ENCODE measurements around the gene VASH1. TPM values are rescaled to one million over a fixed set of nuclear protein-coding genes. Genes with fewer than 3 reads are reported as not detected.

The VASH1 gene
- total and polyA plus RNA-seq, 2 donors (not counting 1 experiment from before 2014, with no cell fraction given): 2.5 to 4.5 TPM

GRCh38 chr14:76717508-76718290 is 43.6 kb upstream of the VASH1 start:
- H3K4me3 ChIP-seq (replicated peaks in 1 of 4; ENCODE audit: control extremely low read depth in 1 of 4, insufficient read depth in 1 of 4, low read depth in 3 of 4, low read length in 4 of 4): no peak overlapping the region

GRCh38 chr14:76718306-76719040 is 42.8 kb upstream of the VASH1 start:
- Histone ChIP-seq H3K9me3 (ENCODE audit: control insufficient read depth, insufficient read depth, low read depth, low read length) (no peaks in the 10 kb centered on the region), H3K27me3 (ENCODE audit: control insufficient read depth, insufficient read depth, low read length) (no peaks in the 10 kb centered on the region), H3K36me3 (ENCODE audit: control insufficient read depth, insufficient read depth, low read length) (no peaks in the 10 kb centered on the region), H3K27ac (ENCODE audit: insufficient read depth, low read length) (no peak overlapping the region), H2AFZ (ENCODE audit: low read length) (no peak overlapping the region), H3K9ac (ENCODE audit: insufficient read depth, low read length) (no peak overlapping the region), H3K4me3 (replicated peaks in 1 of 4; ENCODE audit: control extremely low read depth in 1 of 4, insufficient read depth in 1 of 4, low read depth in 3 of 4, low read length in 4 of 4) (no peak overlapping the region), H4K20me1 (ENCODE audit: control insufficient read depth, extremely low read depth, insufficient read depth, low read length) (no peaks in the 10 kb centered on the region), H3K4me2 (ENCODE audit: extremely low read depth, insufficient read depth, low read length) (no peak overlapping the region), H3K79me2 (ENCODE audit: control insufficient read depth, insufficient read depth, low read length) (no peaks in the 10 kb centered on the region), H3K4me1 (ENCODE audit: control insufficient read depth, extremely low read depth, insufficient read depth, low read length) (peaks cover 2% of the 10 kb centered on the region)
- DNase-seq (ENCODE audit: low read depth in 2 of 2): no peak
- TF ChIP-seq EZH2 (IDR thresholded peaks at IDR 0.05; ENCODE audit: low read length, missing control alignments): no peak
- no peak for TF ChIP-seq CTCF (conservative IDR thresholded peaks at IDR 0.05 in 1 of 2, IDR thresholded peaks at IDR 0.05 in 1 of 2; ENCODE audit: low read depth in 1 of 2, low read length in 2 of 2)

More at GRCh38 chr14:76717508-76718290, 43.6 kb upstream of the VASH1 start:
- no peak for DNase-seq (ENCODE audit: low read depth in 2 of 2)
- H3K27me3 ChIP-seq (ENCODE audit: control insufficient read depth, insufficient read depth, low read length): no peaks in the 10 kb centered on the region
- no peak overlapping the region for H2AFZ ChIP-seq (ENCODE audit: low read length)
- H3K27ac ChIP-seq (ENCODE audit: insufficient read depth, low read length): no peak overlapping the region
- no peak overlapping the region for H3K9ac ChIP-seq (ENCODE audit: insufficient read depth, low read length)
- no peak overlapping the region for H3K4me2 ChIP-seq (ENCODE audit: extremely low read depth, insufficient read depth, low read length)
- TF ChIP-seq CTCF (conservative IDR thresholded peaks at IDR 0.05 in 1 of 2, IDR thresholded peaks at IDR 0.05 in 1 of 2; ENCODE audit: low read depth in 1 of 2, low read length in 2 of 2): no peak
- TF ChIP-seq EZH2 (IDR thresholded peaks at IDR 0.05; ENCODE audit: low read length, missing control alignments): no peak
- H3K36me3 ChIP-seq (ENCODE audit: control insufficient read depth, insufficient read depth, low read length): no peaks in the 10 kb centered on the region
- no peaks in the 10 kb centered on the region for H3K9me3 ChIP-seq (ENCODE audit: control insufficient read depth, insufficient read depth, low read depth, low read length)
- H3K4me1 ChIP-seq (ENCODE audit: control insufficient read depth, extremely low read depth, insufficient read depth, low read length): peaks cover 2% of the 10 kb centered on the region
- H3K79me2 ChIP-seq (ENCODE audit: control insufficient read depth, insufficient read depth, low read length): no peaks in the 10 kb centered on the region
- no peaks in the 10 kb centered on the region for H4K20me1 ChIP-seq (ENCODE audit: control insufficient read depth, extremely low read depth, insufficient read depth, low read length)

GRCh38 chr14:76719666-76720065 is 41.6 kb upstream of the VASH1 start:
- Histone ChIP-seq H3K79me2 (ENCODE audit: control insufficient read depth, insufficient read depth, low read length) (no peaks in the 10 kb centered on the region), H3K4me1 (ENCODE audit: control insufficient read depth, extremely low read depth, insufficient read depth, low read length) (peaks cover 2% of the 10 kb centered on the region), H3K27me3 (ENCODE audit: control insufficient read depth, insufficient read depth, low read length) (no peaks in the 10 kb centered on the region), H3K4me3 (replicated peaks in 1 of 4; ENCODE audit: control extremely low read depth in 1 of 4, insufficient read depth in 1 of 4, low read depth in 3 of 4, low read length in 4 of 4) (no peak overlapping the region), H3K36me3 (ENCODE audit: control insufficient read depth, insufficient read depth, low read length) (no peaks in the 10 kb centered on the region), H2AFZ (ENCODE audit: low read length) (no peak overlapping the region), H3K4me2 (ENCODE audit: extremely low read depth, insufficient read depth, low read length) (no peak overlapping the region), H3K9me3 (ENCODE audit: control insufficient read depth, insufficient read depth, low read depth, low read length) (no peaks in the 10 kb centered on the region), H3K9ac (ENCODE audit: insufficient read depth, low read length) (no peak overlapping the region), H3K27ac (ENCODE audit: insufficient read depth, low read length) (no peak overlapping the region), H4K20me1 (ENCODE audit: control insufficient read depth, extremely low read depth, insufficient read depth, low read length) (no peaks in the 10 kb centered on the region)
- TF ChIP-seq CTCF (conservative IDR thresholded peaks at IDR 0.05 in 1 of 2, IDR thresholded peaks at IDR 0.05 in 1 of 2; ENCODE audit: low read depth in 1 of 2, low read length in 2 of 2) (no peak), EZH2 (IDR thresholded peaks at IDR 0.05; ENCODE audit: low read length, missing control alignments) (no peak)
- DNase-seq (ENCODE audit: low read depth in 2 of 2): no peak
